Measurements from ENCODE around the gene STX17.
"Not testable (repeated sequence)": the region's sequence is repeated elsewhere in the genome, so short reads cannot be mapped to it uniquely, and the experiment has no call there.

STX17 gene

DNA sequence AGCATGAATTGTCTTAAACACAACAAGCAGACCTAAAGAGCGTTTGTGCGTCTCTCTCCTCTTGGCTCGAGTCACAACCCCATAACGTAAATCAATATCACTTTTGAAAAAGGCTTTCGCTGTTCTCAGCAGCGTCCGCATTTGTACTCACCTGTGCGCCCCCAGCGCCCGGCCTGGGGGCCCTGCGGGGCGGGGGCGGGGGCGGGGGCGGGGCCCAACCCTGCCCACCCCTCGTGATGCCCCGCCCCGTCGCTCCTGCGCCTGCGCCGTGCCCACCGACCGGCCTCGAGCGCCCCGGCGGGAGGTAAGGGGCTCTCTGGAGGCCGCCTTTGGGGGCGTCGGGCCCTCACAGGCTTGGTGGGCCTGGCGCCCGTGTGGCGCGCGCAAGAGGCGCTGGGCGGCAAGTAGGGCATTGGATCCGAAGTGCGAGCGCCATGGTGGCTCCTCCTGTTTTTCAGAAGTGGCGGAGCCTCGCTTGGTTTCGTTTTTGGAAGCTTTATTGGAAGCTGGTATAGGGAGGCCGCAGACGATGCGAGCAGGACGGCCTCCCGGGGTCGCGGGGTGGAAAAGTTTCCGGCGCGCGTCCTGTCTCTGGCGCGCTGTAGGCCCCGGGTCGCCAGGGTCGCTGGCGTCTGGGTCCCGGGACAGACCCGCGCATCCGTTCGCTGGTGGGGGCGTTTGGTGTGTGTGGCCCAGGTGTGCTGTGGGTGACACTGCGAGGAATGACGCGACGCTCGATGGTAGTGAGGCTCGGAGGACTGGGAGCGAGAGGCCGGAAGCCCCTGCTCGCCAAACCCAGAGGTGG, at the start of gene STX17:
Gene STX17, plus strand, starts transcription at position 252 of the 805 bp plus-strand sequence. CDS start 8,586 bp downstream, outside the sequence.
- peak within 1 kb of the TSS; percentile 72 for H3K4me3 ChIP-seq (ENCODE audit: low read depth, low read length)
- H3K27ac ChIP-seq (ENCODE audit: low read depth, low read length) = peak within 1 kb of the TSS; percentile 74; the same call in 1 of the 2 replicates
- peak within 1 kb of the TSS; percentile 85 for H3K9ac ChIP-seq (ENCODE audit: low read length)
- H3K9me3 ChIP-seq (ENCODE audit: control insufficient read depth, insufficient read depth, low read depth, low read length) = no peaks in the 10 kb centered on the region
- H3K36me3 ChIP-seq (ENCODE audit: control insufficient read depth, insufficient read depth, low read length) = no peaks in the 10 kb centered on the region
- no peaks in the 10 kb centered on the region for H3K27me3 ChIP-seq (ENCODE audit: control insufficient read depth, insufficient read depth, low read length)
- peaks cover 19% of the 10 kb centered on the region for H3K4me1 ChIP-seq (ENCODE audit: control insufficient read depth, insufficient read depth, low read length)

DNA sequence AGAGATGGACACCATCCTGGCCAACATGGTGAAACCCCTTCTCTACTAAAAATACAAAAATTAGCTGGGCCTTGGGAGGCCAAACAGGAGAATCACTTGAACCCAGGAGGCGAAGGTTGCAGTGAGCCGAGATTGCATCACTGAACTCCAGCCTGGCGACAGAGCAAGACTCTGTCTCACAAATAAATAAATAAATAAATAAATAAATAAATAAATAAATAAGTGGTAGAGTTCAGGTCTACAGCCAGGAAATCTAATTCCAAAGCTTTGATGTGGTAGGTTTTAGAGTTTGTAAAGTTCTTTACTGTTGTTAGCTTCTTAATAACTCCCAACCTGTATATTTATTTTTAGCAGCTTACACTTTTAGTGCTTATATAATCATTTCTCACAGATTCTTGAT, 48.9 kb upstream of the STX17 start:
- H3K27ac ChIP-seq (ENCODE audit: low read depth, low read length); H3K36me3 ChIP-seq (ENCODE audit: control insufficient read depth, insufficient read depth, low read length); H3K4me1 ChIP-seq (ENCODE audit: control insufficient read depth, insufficient read depth, low read length); H3K27me3 ChIP-seq (ENCODE audit: control insufficient read depth, insufficient read depth, low read length); H3K9ac ChIP-seq (ENCODE audit: low read length); H3K9me3 ChIP-seq (ENCODE audit: control insufficient read depth, insufficient read depth, low read depth, low read length); H3K4me3 ChIP-seq (ENCODE audit: low read depth, low read length): not testable (repeated sequence)

DNA sequence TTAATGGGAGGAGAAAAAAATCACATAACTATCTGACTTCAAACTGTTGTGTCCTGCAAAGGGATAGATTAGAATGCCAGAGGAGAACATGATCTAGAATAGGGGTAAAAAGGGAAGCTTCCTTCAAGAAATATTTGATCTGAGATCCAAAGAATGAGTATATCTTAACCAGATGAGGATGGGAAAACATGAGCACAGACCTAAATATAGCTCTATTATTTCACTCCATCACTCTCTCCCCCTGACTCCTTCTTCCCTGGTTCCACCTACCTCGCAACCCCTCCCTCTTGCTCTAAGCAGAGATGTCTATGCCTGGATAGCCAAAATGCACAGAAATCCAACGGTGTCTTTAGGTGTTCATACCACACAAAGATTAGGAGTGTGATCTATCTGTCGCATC, 48.4 kb upstream of the STX17 start:
- Histone ChIP-seq H3K9me3 (ENCODE audit: control insufficient read depth, insufficient read depth, low read depth, low read length) (no peaks in the 10 kb centered on the region), H3K27me3 (ENCODE audit: control insufficient read depth, insufficient read depth, low read length) (no peaks in the 10 kb centered on the region), H3K4me3 (ENCODE audit: low read depth, low read length) (no peak overlapping the region), H3K9ac (ENCODE audit: low read length) (no peak overlapping the region), H3K4me1 (ENCODE audit: control insufficient read depth, insufficient read depth, low read length) (0 out of 2 replicates have a peak, but pooled peaks cover 6% of the 10 kb centered on the region), H3K36me3 (ENCODE audit: control insufficient read depth, insufficient read depth, low read length) (no peaks in the 10 kb centered on the region), H3K27ac (ENCODE audit: low read depth, low read length) (no peak overlapping the region)

DNA sequence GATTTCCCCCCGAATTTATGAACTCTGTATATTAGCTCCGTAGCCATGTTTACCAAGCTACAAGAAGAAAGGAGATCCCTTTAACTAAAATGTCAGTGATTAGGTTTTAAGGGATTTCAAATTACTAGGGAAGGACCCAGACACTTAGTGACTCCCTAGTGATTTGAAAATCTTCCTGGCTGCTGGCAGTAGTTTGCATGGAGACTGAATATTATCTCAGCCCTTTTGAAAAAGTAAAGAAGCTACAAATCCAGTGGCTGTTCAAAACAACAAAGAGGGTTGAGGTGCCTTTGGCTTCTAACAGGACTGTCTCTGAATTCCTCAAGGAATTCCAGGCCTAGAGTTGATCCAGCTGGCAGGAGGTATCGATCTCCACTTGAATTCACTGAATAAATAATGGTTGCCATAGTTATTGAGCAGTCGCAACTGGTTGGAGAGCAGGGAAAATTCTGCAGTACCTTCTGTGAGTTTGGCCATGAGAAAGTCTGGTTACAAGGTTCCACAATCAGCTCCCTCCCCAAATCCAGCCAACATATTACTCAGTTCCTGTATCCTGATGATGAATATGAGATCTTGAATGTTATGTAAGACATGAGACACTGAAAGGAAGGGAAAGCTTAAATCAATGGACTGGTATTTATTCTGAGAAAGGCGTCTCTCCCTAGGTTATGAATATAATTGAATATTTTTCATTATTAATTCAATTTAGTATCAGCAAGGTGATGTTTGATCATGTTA, 47.0 kb upstream of the STX17 start:
- H3K27ac ChIP-seq (ENCODE audit: low read depth, low read length) = no peak overlapping the region
- H3K36me3 ChIP-seq (ENCODE audit: control insufficient read depth, insufficient read depth, low read length) = no peaks in the 10 kb centered on the region
- no peaks in the 10 kb centered on the region for H3K27me3 ChIP-seq (ENCODE audit: control insufficient read depth, insufficient read depth, low read length)
- H3K9ac ChIP-seq (ENCODE audit: low read length) = no peak overlapping the region
- 0 out of 2 replicates have a peak, but pooled peaks cover 6% of the 10 kb centered on the region for H3K4me1 ChIP-seq (ENCODE audit: control insufficient read depth, insufficient read depth, low read length)
- no peak overlapping the region for H3K4me3 ChIP-seq (ENCODE audit: low read depth, low read length)
- H3K9me3 ChIP-seq (ENCODE audit: control insufficient read depth, insufficient read depth, low read depth, low read length) = no peaks in the 10 kb centered on the region

DNA sequence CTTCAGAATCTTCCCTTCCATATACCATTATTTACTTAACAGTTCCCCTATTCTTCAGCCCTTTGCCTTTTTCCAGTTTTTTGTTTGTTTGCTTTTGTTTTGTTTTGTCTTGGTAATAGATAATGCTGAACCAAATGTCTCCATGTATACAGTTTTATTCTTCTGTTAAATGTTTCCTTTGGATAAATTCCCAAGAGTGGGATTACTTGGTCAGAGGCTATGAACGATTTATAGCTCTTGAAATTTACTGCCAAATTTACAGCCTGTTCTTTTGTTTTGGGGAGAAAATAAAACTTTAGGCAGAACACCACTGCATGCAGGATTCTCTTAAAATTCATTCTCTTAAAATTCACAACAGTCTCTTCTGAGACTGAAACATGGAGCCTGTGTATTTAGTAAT, 46.2 kb upstream of the STX17 start:
- 0 out of 2 replicates have a peak, but pooled peaks cover 6% of the 10 kb centered on the region for H3K4me1 ChIP-seq (ENCODE audit: control insufficient read depth, insufficient read depth, low read length)
- H3K36me3 ChIP-seq (ENCODE audit: control insufficient read depth, insufficient read depth, low read length) = no peaks in the 10 kb centered on the region
- H3K4me3 ChIP-seq (ENCODE audit: low read depth, low read length) = no peak overlapping the region
- no peaks in the 10 kb centered on the region for H3K9me3 ChIP-seq (ENCODE audit: control insufficient read depth, insufficient read depth, low read depth, low read length)
- no peaks in the 10 kb centered on the region for H3K27me3 ChIP-seq (ENCODE audit: control insufficient read depth, insufficient read depth, low read length)
- H3K27ac ChIP-seq (ENCODE audit: low read depth, low read length) = no peak overlapping the region
- no peak overlapping the region for H3K9ac ChIP-seq (ENCODE audit: low read length)

DNA sequence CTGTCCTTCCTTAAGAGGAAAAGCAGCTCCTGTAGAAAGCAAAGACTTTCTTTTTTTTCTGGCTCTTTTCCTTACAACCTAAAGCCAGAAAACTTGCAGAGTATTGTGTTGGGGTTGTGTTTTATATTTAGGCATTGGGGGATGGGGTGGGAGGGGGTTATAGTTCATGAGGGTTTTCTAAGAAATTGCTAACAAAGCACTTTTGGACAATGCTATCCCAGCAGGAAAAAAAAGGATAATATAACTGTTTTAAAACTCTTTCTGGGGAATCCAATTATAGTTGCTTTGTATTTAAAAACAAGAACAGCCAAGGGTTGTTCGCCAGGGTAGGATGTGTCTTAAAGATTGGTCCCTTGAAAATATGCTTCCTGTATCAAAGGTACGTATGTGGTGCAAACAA, 42.5 kb upstream of the STX17 start:
- H3K36me3 ChIP-seq (ENCODE audit: control insufficient read depth, insufficient read depth, low read length) = no peaks in the 10 kb centered on the region

DNA sequence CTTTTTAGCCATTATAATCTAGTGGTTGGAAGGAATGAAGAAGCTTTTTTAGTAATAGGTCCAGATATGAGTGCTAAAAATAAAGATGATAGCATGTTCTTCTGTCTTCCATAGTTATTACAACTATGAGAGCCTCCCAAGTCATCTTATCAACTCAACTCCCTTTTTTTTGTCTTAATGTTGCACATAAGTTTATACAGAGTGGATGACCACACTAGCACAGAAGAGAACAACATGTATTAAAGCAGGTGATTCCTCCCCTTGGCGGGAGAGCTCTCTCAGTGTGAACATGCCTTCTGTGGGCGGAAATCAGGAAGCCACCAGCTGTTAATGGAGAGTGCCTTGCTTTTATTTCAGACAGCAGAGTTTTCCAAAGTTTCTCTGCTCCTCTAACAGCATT, 40.1 kb upstream of the STX17 start:
- Histone ChIP-seq H3K4me3 (ENCODE audit: low read depth, low read length) (no peak overlapping the region), H3K9ac (ENCODE audit: low read length) (no peak overlapping the region), H3K4me1 (ENCODE audit: control insufficient read depth, insufficient read depth, low read length) (no peaks in the 10 kb centered on the region), H3K27ac (ENCODE audit: low read depth, low read length) (no peak overlapping the region), H3K27me3 (ENCODE audit: control insufficient read depth, insufficient read depth, low read length) (no peaks in the 10 kb centered on the region), H3K36me3 (ENCODE audit: control insufficient read depth, insufficient read depth, low read length) (no peaks in the 10 kb centered on the region), H3K9me3 (ENCODE audit: control insufficient read depth, insufficient read depth, low read depth, low read length) (no peaks in the 10 kb centered on the region)

More for the DNA sequence above, 42.5 kb upstream of the STX17 start:
- H3K4me1 ChIP-seq (ENCODE audit: control insufficient read depth, insufficient read depth, low read length) = 0 out of 2 replicates have a peak, but pooled peaks cover 6% of the 10 kb centered on the region
- no peaks in the 10 kb centered on the region for H3K27me3 ChIP-seq (ENCODE audit: control insufficient read depth, insufficient read depth, low read length)
- H3K4me3 ChIP-seq (ENCODE audit: low read depth, low read length) = no peak overlapping the region
- H3K9me3 ChIP-seq (ENCODE audit: control insufficient read depth, insufficient read depth, low read depth, low read length) = no peaks in the 10 kb centered on the region
- no peak overlapping the region for H3K9ac ChIP-seq (ENCODE audit: low read length)
- no peak overlapping the region for H3K27ac ChIP-seq (ENCODE audit: low read depth, low read length)

DNA sequence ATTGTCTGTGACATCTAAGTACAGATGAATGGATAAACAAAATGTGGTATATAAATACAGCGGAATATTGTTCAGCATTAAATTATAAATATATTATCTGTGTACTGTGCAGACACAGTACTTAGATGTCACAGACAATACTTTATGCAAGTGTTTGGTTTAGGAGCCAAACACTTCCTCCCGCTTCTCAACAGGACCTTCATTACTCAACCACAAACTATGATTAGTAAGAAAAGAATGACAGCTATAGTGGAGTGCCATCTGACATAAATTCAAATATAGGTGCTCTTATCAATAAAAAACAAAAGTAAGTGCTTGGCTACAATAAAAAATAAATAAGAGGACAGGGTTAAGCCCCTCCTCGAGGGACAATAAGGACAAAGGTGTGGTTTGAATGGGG, 38.9 kb upstream of the STX17 start:
- no peak overlapping the region for H3K27ac ChIP-seq (ENCODE audit: low read depth, low read length)
- H3K9me3 ChIP-seq (ENCODE audit: control insufficient read depth, insufficient read depth, low read depth, low read length) = no peaks in the 10 kb centered on the region
- H3K36me3 ChIP-seq (ENCODE audit: control insufficient read depth, insufficient read depth, low read length) = no peaks in the 10 kb centered on the region
- H3K4me1 ChIP-seq (ENCODE audit: control insufficient read depth, insufficient read depth, low read length) = no peaks in the 10 kb centered on the region
- no peaks in the 10 kb centered on the region for H3K27me3 ChIP-seq (ENCODE audit: control insufficient read depth, insufficient read depth, low read length)
- H3K4me3 ChIP-seq (ENCODE audit: low read depth, low read length) = no peak overlapping the region
- no peak overlapping the region for H3K9ac ChIP-seq (ENCODE audit: low read length)

DNA sequence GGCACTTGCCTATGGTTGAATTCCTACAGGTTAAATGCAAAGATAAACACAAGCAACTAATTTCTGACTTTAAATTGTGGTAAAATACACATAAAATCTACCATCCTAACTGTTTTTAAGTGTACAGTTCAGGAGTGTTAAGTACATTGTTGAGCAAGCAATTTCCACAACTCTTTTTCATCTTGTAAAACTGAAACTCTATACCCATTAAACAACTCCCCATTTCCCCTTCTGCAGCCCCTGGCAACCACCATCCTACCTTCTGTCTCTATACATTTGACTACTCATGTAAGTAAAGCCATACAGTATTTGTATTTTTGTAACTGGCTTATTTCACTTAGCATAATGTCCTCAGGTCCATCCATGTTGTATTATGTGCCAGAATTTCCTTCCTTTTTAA, 38.5 kb upstream of the STX17 start:
- H3K27ac ChIP-seq (ENCODE audit: low read depth, low read length) = no peak overlapping the region
- H3K9ac ChIP-seq (ENCODE audit: low read length) = no peak overlapping the region
- H3K4me1 ChIP-seq (ENCODE audit: control insufficient read depth, insufficient read depth, low read length) = no peaks in the 10 kb centered on the region
- no peaks in the 10 kb centered on the region for H3K27me3 ChIP-seq (ENCODE audit: control insufficient read depth, insufficient read depth, low read length)
- H3K36me3 ChIP-seq (ENCODE audit: control insufficient read depth, insufficient read depth, low read length) = no peaks in the 10 kb centered on the region
- H3K4me3 ChIP-seq (ENCODE audit: low read depth, low read length) = no peak overlapping the region
- H3K9me3 ChIP-seq (ENCODE audit: control insufficient read depth, insufficient read depth, low read depth, low read length) = no peaks in the 10 kb centered on the region

DNA sequence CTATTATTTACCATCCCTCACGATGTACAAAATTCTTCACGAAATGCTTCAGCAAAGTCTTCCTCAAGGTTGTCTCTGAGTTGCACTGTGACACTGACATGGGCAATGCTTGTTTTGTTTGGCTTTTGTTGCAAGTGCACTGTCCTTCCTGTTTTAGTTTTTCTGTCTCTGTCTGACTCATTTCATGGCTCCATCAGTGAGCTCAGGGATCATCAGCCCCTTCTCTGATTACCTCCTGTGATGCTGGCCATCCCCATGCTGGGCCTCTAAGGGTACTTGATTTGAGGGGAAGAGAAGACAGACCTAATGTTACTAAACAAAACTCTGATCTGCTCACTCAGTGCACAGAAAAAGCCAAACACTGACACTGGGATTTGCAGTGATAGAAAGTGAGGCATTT, 37.6 kb upstream of the STX17 start:
- Histone ChIP-seq H3K27me3 (ENCODE audit: control insufficient read depth, insufficient read depth, low read length) (no peaks in the 10 kb centered on the region), H3K4me1 (ENCODE audit: control insufficient read depth, insufficient read depth, low read length) (no peaks in the 10 kb centered on the region), H3K27ac (ENCODE audit: low read depth, low read length) (no peak overlapping the region), H3K36me3 (ENCODE audit: control insufficient read depth, insufficient read depth, low read length) (no peaks in the 10 kb centered on the region), H3K4me3 (ENCODE audit: low read depth, low read length) (no peak overlapping the region), H3K9me3 (ENCODE audit: control insufficient read depth, insufficient read depth, low read depth, low read length) (no peaks in the 10 kb centered on the region), H3K9ac (ENCODE audit: low read length) (no peak overlapping the region)

DNA sequence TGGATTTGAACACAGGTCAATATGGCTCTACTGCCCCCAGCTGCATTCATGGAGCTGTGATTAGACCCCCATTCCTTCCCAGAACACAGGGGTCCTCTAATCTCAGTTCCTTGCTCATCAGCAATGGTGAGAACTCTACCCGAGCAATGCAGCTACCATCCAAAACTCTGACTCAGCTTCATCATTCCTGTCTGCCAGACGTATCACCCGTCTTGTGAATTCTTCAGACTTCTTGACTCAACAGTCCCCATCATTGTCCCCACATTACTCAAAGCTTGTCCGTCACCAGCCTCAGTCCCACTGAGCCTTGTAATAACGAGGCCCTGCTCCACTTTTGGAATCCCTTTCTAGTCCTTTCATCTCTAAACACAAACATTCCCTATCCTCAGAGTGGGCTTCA, 36.3 kb upstream of the STX17 start:
- H3K9me3 ChIP-seq (ENCODE audit: control insufficient read depth, insufficient read depth, low read depth, low read length) = no peaks in the 10 kb centered on the region
- no peak overlapping the region for H3K9ac ChIP-seq (ENCODE audit: low read length)
- H3K4me1 ChIP-seq (ENCODE audit: control insufficient read depth, insufficient read depth, low read length) = no peaks in the 10 kb centered on the region

More for the DNA sequence above, 36.3 kb upstream of the STX17 start:
- Histone ChIP-seq H3K27ac (ENCODE audit: low read depth, low read length) (no peak overlapping the region), H3K27me3 (ENCODE audit: control insufficient read depth, insufficient read depth, low read length) (no peaks in the 10 kb centered on the region), H3K4me3 (ENCODE audit: low read depth, low read length) (no peak overlapping the region), H3K36me3 (ENCODE audit: control insufficient read depth, insufficient read depth, low read length) (no peaks in the 10 kb centered on the region)
